Neural cell (in vitro differentiated cells): ENCODE measurements around the gene RBKS. TPM values are rescaled to one million over a fixed set of nuclear protein-coding genes. Genes with fewer than 3 reads are reported as not detected.

Experiments
- H2AFZ ChIP-seq: fragments of 200-600, 300-800 bp; sonication (generic), shearing (Covaris generic); 2 replicates; pipeline ENCODE4 v1.6.0; 2014; ENCODE audit warnings: low read depth, mild to moderate bottlenecking, antibody characterized with exemption, low read length, moderate library complexity
- H3F3A ChIP-seq: fragments of 200-600 bp; shearing (Covaris generic); 2 replicates; pipeline ENCODE4 v1.6.1; 2016; ENCODE audit warnings: mild to moderate bottlenecking, moderate library complexity, mixed read lengths, antibody characterized with exemption, low read length; ENCODE audit not compliant: insufficient read depth, poor library complexity, severe bottlenecking
- H3K27ac ChIP-seq: fragments of 200-600, 300-800 bp; sonication (generic), shearing (Covaris generic); 2 replicates; pipeline ENCODE4 v1.5.1; 2014; ENCODE audit warnings: mild to moderate bottlenecking, low read length, moderate library complexity
- H3K27me3 ChIP-seq: fragments of 300-800, 200-600 bp; sonication (generic), shearing (Covaris generic); 2 replicates; pipeline ENCODE4 v1.6.0; 2014; ENCODE audit warnings: mild to moderate bottlenecking, low read depth, low read length, moderate library complexity; ENCODE audit not compliant: insufficient read depth
- H3K36me3 ChIP-seq: fragments of 300-800, 200-600 bp; sonication (generic), shearing (Covaris generic); 2 replicates; pipeline ENCODE4 v1.5.1; 2014; ENCODE audit warnings: mild to moderate bottlenecking, antibody characterized with exemption, low read length, moderate library complexity; ENCODE audit not compliant: insufficient read depth
- H3K4me2 ChIP-seq: fragments of 300-800, 200-600 bp; sonication (generic), shearing (Covaris generic); 2 replicates; pipeline ENCODE4 v1.6.0; 2014; ENCODE audit warnings: mild to moderate bottlenecking, low read length
- H3K4me3 ChIP-seq: fragments of 300-800, 200-600 bp; sonication (generic), shearing (Covaris generic); 2 replicates; pipeline ENCODE4 v1.5.1; 2014; ENCODE audit warnings: mild to moderate bottlenecking, low read length, moderate library complexity
- H3K79me2 ChIP-seq: fragments of 200-600 bp; shearing (Covaris generic); replicated peaks from 2 replicates; pipeline ENCODE4 v1.6.0; 2014; ENCODE audit warnings: mild to moderate bottlenecking, low read length, moderate library complexity; ENCODE audit not compliant: insufficient read depth
- H3K9ac ChIP-seq: fragments of 300-800, 200-600 bp; sonication (generic), shearing (Covaris generic); 2 replicates; pipeline ENCODE4 v1.6.1; 2016; ENCODE audit warnings: mild to moderate bottlenecking, low read length, mixed read lengths
- H3K9me2 ChIP-seq: fragments of 200-600 bp; shearing (Covaris generic); 2 replicates; pipeline ENCODE4 v1.6.1; 2016; ENCODE audit warnings: mild to moderate bottlenecking, low read length, mixed read lengths; ENCODE audit not compliant: insufficient read depth
- H3K9me3 ChIP-seq: fragments of 200-600, 300-800 bp; sonication (generic), shearing (Covaris generic); 2 replicates; pipeline ENCODE4 v1.6.1; 2016; ENCODE audit warnings: mild to moderate bottlenecking, mixed run types, low read length, moderate library complexity, mixed read lengths
- H4K20me1 ChIP-seq: fragments of 200-600 bp; shearing (Covaris generic); 2 replicates; pipeline ENCODE4 v1.6.1; 2016; ENCODE audit warnings: mild to moderate bottlenecking, mixed run types; ENCODE audit not compliant: insufficient read depth
- CTCF ChIP-seq: fragments of 450-650 bp; IDR thresholded peaks from 2 replicates; pipeline ENCODE4 v1.5.1; 2014; ENCODE audit warnings: antibody characterized with exemption, mild to moderate bottlenecking, moderate library complexity; ENCODE audit not compliant: poor library complexity, severe bottlenecking
- EP300 ChIP-seq: fragments of 450-650 bp; conservative IDR thresholded peaks from 2 replicates; pipeline ENCODE4 v1.6.1; 2014; ENCODE audit warnings: antibody characterized with exemption, mild to moderate bottlenecking, moderate library complexity; ENCODE audit not compliant: poor library complexity, severe bottlenecking
- EZH2 ChIP-seq: fragments of 200-600, 300-800 bp; shearing (Covaris generic), sonication (generic); IDR thresholded peaks from 2 replicates; pipeline ENCODE4 v1.6.1; 2014; ENCODE audit warnings: antibody characterized with exemption, low read length, borderline replicate concordance, mild to moderate bottlenecking; ENCODE audit not compliant: insufficient read depth, poor library complexity, severe bottlenecking
- MXI1 ChIP-seq: fragments of 450-650 bp; conservative IDR thresholded peaks from 2 replicates; pipeline ENCODE4 v1.6.1; 2014; ENCODE audit warnings: antibody characterized with exemption, mild to moderate bottlenecking; ENCODE audit not compliant: poor library complexity, severe bottlenecking
- POLR2AphosphoS5 ChIP-seq: IDR thresholded peaks from 2 replicates; pipeline ENCODE4 v1.6.1; 2012
- RAD21 ChIP-seq: fragments of 450-650 bp; conservative IDR thresholded peaks from 2 replicates; pipeline ENCODE4 v1.6.1; 2014; ENCODE audit warnings: antibody characterized with exemption, mild to moderate bottlenecking, moderate library complexity
- REST ChIP-seq: IDR thresholded peaks from 2 replicates; pipeline ENCODE4 v1.6.1; 2012; ENCODE audit warnings: borderline replicate concordance
- SMC3 ChIP-seq: fragments of 450-650 bp; conservative IDR thresholded peaks from 2 replicates; pipeline ENCODE4 v1.6.1; 2014; ENCODE audit warnings: antibody characterized with exemption, mild to moderate bottlenecking, moderate library complexity; ENCODE audit not compliant: poor library complexity
- TAF1 ChIP-seq: IDR thresholded peaks from 2 replicates; pipeline ENCODE4 v1.6.1; 2012; ENCODE audit warnings: low read depth
- polyA plus RNA-seq: library from polyadenylated mRNA; depleted of rRNA; stranded (reverse); fragments of >200 nt; gene quantifications from 2 replicates; pipeline ENCODE4 v1.2.3, GENCODE V29; 2014

Gene RBKS
- polyA plus RNA-seq, 1 donor from 2014 or later: 5.4 TPM

- H3K9me2 ChIP-seq: no peaks in the 10 kb centered on the region
- no peak for TF ChIP-seq EP300
- TF ChIP-seq SMC3: no peak
- TF ChIP-seq MXI1: no peak
- TF ChIP-seq POLR2AphosphoS5: no peak
- no peak for TF ChIP-seq REST
- TF ChIP-seq RAD21: no peak
- no peak for TF ChIP-seq EZH2
- no peak for TF ChIP-seq TAF1
- TF ChIP-seq CTCF: no peak
- H3K4me2 ChIP-seq: no peak overlapping the region
- H3K4me3 ChIP-seq: no peak overlapping the region
- H3K27me3 ChIP-seq: no peaks in the 10 kb centered on the region
- H3K27ac ChIP-seq: no peak overlapping the region
- H3K9me3 ChIP-seq: peaks cover 6% of the 10 kb centered on the region
- no peaks in the 10 kb centered on the region for H3F3A ChIP-seq
- no peaks in the 10 kb centered on the region for H3K79me2 ChIP-seq
- H4K20me1 ChIP-seq: no peaks in the 10 kb centered on the region
- no peak overlapping the region for H3K9ac ChIP-seq
- no peak overlapping the region for H2AFZ ChIP-seq
- no peaks in the 10 kb centered on the region for H3K36me3 ChIP-seq
Observed at GRCh38 chr2:27823135-27823534, 67.1 kb downstream of the RBKS start.

GRCh38 chr2:27822049-27822448 lies 68.1 kb downstream of the RBKS start:
- no peak overlapping the region for H3K4me3 ChIP-seq
- no peak for TF ChIP-seq SMC3
- no peak for TF ChIP-seq CTCF
- TF ChIP-seq REST: no peak
- TF ChIP-seq EZH2: no peak
- TF ChIP-seq TAF1: no peak
- no peak for TF ChIP-seq MXI1
- TF ChIP-seq RAD21: no peak
- TF ChIP-seq POLR2AphosphoS5: no peak
- TF ChIP-seq EP300: no peak
- H3K27ac ChIP-seq: no peak overlapping the region
- H3F3A ChIP-seq: no peaks in the 10 kb centered on the region
- H3K4me2 ChIP-seq: no peak overlapping the region
- H3K9me2 ChIP-seq: no peaks in the 10 kb centered on the region
- no peak overlapping the region for H2AFZ ChIP-seq
- peaks cover 6% of the 10 kb centered on the region for H3K9me3 ChIP-seq
- H3K27me3 ChIP-seq: no peaks in the 10 kb centered on the region
- H3K79me2 ChIP-seq: no peaks in the 10 kb centered on the region
- no peaks in the 10 kb centered on the region for H4K20me1 ChIP-seq
- H3K9ac ChIP-seq: no peak overlapping the region
- no peaks in the 10 kb centered on the region for H3K36me3 ChIP-seq
